ENCODE results near the gene LIX1.

DNA sequence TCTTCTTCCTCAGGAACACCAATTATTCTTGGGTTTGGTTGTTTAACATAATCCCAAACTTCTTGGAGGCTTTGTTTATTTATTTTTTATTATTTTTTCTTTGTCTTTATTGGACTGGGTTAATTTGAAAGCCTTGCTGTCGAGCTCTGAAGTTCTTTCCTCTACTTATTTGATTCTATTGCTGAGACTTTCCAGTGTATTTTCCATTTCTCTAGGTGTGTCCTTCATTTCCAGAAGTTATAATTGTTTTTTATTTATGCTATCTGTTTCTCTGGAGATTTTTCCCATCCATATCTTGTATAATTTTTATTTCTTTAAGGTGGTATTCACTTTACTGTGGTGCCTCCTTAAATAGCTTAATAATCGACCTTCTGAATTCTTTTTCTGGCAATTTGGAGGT is 49.5 kb upstream of the LIX1 start:
- TF ChIP-seq POLR2AphosphoS5 (IDR thresholded peaks at IDR 0.05; ENCODE audit: low read depth, low read length) = no peak
- no peak for TF ChIP-seq TAF1 (IDR thresholded peaks at IDR 0.05; ENCODE audit: borderline replicate concordance, low read depth, low read length)
- TF ChIP-seq POLR2A (IDR thresholded peaks at IDR 0.05; ENCODE audit: low read depth, low read length) = no peak

All from GM12892 (cell line).